Measurements from ENCODE around the gene HLA-DOA.

DNA sequence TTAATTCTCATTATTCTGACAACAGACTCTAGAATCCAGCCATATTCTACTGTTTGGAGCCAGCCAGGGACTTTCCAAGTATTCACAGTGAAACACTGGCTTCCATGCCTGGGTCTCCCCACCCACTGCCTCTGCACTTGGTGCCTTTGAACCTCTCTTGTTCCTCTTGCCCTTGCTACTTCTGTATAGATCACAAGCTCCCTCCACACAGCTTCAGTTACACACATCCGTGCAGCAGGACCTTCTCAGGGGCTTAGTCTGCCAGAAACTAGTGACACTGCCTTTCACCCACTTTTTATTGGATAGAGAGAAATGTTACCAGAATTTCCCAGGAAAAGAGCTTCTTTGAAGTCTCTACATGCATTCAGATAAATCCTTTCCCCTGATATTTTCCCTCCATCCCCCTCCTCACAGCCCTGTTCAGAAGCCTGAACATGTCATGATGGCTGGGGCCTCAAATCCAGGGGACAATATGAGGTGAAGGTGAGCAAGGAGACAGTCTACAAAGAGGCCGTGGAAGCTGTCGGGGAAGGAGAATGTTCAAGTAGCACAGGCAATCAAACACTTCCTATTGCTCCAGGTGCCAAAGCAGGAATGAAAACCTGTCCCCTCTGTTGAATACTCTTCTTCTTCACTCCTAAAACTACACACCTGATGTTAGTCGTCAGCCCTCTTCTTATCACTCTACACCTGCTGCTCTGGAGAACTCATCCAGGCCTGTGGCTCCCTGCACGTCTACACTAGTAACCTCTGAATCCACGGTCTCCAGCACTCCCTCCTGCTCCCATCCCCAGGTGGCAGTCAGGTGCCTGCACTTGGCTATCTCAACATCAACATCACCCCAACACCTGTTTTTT lies 20.2 kb upstream of the HLA-DOA start:
- TF ChIP-seq, protein P1, sequence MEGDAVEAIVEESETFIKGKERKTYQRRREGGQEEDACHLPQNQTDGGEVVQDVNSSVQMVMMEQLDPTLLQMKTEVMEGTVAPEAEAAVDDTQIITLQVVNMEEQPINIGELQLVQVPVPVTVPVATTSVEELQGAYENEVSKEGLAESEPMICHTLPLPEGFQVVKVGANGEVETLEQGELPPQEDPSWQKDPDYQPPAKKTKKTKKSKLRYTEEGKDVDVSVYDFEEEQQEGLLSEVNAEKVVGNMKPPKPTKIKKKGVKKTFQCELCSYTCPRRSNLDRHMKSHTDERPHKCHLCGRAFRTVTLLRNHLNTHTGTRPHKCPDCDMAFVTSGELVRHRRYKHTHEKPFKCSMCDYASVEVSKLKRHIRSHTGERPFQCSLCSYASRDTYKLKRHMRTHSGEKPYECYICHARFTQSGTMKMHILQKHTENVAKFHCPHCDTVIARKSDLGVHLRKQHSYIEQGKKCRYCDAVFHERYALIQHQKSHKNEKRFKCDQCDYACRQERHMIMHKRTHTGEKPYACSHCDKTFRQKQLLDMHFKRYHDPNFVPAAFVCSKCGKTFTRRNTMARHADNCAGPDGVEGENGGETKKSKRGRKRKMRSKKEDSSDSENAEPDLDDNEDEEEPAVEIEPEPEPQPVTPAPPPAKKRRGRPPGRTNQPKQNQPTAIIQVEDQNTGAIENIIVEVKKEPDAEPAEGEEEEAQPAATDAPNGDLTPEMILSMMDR (IDR thresholded peaks at IDR 0.05; ENCODE audit: insufficient read depth, low read depth, low read length): no peak
- TF ChIP-seq EZH2 (IDR thresholded peaks at IDR 0.05; ENCODE audit: insufficient read depth, low read length): no peak

Data from astrocyte (in vitro differentiated cells and primary cell).